Activated CD4-positive, alpha-beta T cell treated with anti-CD3 and anti-CD28 coated beads, Interleukin-2, Interleukin-4, amounts not matched to agents 100 ng/mL and 50 ng/mL, durations not matched to agents 16 hours and 8 hours (primary cell): ENCODE data around the gene CBX8.
A peak's percentile ranks its signal among the peaks of the same experiment; 100 is the strongest.

Experiments
- DNase-seq: peaks from one replicate; pipeline ENCODE4 v3.0.0-alpha.2; 2020; ENCODE audit warnings: low spot score

CBX8 gene

GRCh38 chr17:79796763-79797491 is at the start of gene CBX8:
Gene CBX8 (minus strand): TSS chr17:79797077. CDS start chr17:79796998, 79 bp downstream.
- peak; percentile 99 for DNase-seq

GRCh38 chr17:79845601-79845949 is 48.7 kb upstream of the CBX8 start:
- no peak for DNase-seq

- peak; percentile 33 for DNase-seq
These were observed 48.2 kb upstream of the CBX8 start for GRCh38 chr17:79844869-79845600.

GRCh38 chr17:79843816-79844800 is 47.2 kb upstream of the CBX8 start:
- no peak for DNase-seq

- DNase-seq, result no peak
These were observed 46.6 kb upstream of the CBX8 start for GRCh38 chr17:79843474-79843815.

- peak; percentile 25 for DNase-seq
These were observed 46.0 kb upstream of the CBX8 start for GRCh38 chr17:79842656-79843473.

- no peak for DNase-seq
These were observed 45.3 kb upstream of the CBX8 start for GRCh38 chr17:79842136-79842655.

- DNase-seq, result no peak
These were observed 44.7 kb upstream of the CBX8 start for GRCh38 chr17:79841369-79842135.

GRCh38 chr17:79840989-79841286 is 44.1 kb upstream of the CBX8 start:
- DNase-seq, result no peak

GRCh38 chr17:79840269-79840988 is 43.6 kb upstream of the CBX8 start:
- DNase-seq, result no peak

- peak; percentile 90 for DNase-seq
These were observed 42.7 kb upstream of the CBX8 start, which contains the start of gene CBX4 for GRCh38 chr17:79839356-79840268. Gene CBX4 (minus strand): TSS chr17:79839440. CDS start chr17:79839251, 189 bp downstream.

- DNase-seq, result peak; percentile 38
These were observed 41.8 kb upstream of the CBX8 start for GRCh38 chr17:79838522-79839274.

GRCh38 chr17:79837888-79838521 is 41.1 kb upstream of the CBX8 start:
- DNase-seq, result no peak

GRCh38 chr17:79836972-79837887 is 40.4 kb upstream of the CBX8 start:
- peak; percentile 42 for DNase-seq

GRCh38 chr17:79836510-79836971 is 39.7 kb upstream of the CBX8 start:
- DNase-seq, result no peak

GRCh38 chr17:79835953-79836509 is 39.2 kb upstream of the CBX8 start:
- no peak for DNase-seq
